NCI-H69 (cell line): Measurements from ENCODE around the gene TEX13B.
"Not testable (repeated sequence)": the region's sequence is repeated elsewhere in the genome, so short reads cannot be mapped to it uniquely, and the experiment has no call there.

Source experiments
- DNase-seq: peaks from one replicate; lab custom pipeline; 2025; lab: John Stamatoyannopoulos, UW

TEX13B gene, protein sequence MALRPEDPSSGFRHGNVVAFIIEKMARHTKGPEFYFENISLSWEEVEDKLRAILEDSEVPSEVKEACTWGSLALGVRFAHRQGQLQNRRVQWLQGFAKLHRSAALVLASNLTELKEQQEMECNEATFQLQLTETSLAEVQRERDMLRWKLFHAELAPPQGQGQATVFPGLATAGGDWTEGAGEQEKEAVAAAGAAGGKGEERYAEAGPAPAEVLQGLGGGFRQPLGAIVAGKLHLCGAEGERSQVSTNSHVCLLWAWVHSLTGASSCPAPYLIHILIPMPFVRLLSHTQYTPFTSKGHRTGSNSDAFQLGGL

DNA sequence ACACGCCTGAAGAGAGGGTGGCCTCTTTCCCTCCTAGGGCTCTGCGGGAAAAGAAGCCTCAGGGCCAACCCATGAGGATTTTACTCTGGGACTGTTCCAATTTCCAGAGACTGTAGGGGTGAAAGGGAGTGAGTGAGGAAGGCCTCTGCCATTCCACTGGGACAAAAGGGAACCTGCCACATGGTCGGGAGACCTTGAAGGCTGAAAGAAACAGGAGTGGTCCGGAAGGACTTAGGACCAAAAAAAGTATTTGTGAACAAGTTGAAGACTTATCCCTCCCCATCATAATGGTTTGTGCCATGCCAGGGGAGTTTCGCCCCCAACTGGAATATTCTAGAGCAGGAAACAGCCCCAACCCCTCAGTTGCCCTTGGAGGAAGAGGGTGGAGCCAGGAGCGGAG lies at the start of gene TEX13B:
TSS of gene TEX13B (minus strand) at position 15 of the 400 bp plus-strand sequence. CDS start 243 bp downstream, outside the sequence.
- no peak for DNase-seq

DNA sequence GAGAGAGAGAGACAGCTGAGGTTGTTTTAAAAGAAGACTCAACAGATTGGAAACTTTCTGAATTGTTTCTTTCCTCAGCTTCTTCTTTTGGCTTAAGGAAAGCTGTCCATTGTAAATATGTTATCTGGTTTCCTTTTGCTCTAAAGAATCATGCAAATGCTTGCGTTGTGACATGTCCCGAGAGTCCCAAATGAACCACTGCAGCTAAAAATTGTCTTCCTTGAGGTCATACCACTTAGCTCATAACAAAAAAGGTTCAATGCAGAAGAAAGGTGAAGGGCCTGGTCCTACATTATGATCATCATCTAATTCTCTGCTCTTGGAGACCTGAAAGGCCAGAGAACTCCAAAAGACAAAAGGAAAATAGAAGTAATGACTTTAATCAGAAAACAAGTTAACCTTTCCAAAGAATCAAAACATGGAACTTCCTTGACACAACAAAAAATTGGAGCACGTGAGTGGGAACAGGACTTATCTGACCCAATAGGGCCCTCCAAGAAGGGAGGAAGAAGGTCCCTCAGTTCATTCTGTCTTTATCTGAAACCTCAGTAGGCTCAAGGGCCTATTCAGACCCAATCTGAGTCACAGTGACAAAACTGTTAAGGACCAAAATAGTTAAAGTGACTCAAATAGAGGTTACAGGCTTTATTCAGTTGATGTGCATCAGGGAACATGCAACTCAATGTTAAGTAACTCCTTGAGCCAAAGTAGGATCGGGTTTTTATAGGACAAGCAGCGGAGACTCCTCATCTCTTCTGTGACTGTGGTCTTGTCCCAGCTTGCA lies 48.0 kb upstream of the TEX13B start:
- DNase-seq, result no peak

DNA sequence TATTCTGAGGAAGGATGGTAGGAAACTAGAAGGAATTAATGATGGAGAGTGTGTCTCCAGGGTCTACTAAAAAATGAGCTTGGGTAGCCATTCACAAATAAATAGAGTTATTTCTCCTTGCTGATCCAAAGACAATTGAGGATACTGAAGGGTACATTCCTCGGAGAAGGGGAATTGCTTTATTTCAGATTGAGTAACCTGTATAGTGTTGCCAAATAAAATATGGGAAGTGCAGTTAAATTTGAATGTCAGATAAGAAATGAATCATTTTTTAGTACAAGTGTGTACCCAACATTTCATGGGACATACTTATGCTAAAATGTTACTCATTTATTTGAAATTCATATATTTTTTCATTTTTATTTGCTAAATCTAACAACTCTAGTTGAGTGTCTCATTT lies 46.7 kb upstream of the TEX13B start:
- no peak for DNase-seq

DNA sequence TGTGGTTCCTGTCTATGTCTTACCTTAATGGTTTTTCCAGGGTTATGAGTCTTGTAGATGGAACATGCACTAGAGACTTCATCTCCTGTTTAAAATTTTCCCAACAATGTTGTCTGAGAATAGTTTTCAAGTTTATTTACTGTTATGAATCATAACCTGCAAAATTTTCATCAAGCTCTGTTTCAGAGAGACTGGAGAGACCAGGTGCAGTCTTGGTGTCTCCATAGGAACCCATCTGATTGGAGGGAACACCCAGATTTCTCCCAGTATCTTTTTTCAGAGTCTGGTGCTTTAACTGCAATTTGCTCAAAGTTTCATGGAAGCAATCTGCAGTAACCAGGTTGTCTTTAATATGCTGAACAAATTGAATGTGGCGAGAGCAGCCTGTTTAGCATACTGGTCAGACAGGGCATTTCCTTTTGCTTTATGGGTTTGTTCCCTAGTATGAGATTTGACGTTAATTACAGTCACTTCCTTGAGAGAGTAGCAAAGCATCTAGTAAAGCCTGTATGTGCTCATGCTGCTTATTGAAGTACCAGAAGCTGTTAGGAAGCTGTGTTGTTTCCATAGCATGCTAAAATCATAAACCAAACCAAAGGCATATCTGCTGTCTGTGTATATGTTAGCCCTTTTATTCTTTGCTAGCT lies 43.9 kb upstream of the TEX13B start:
- no peak for DNase-seq

DNA sequence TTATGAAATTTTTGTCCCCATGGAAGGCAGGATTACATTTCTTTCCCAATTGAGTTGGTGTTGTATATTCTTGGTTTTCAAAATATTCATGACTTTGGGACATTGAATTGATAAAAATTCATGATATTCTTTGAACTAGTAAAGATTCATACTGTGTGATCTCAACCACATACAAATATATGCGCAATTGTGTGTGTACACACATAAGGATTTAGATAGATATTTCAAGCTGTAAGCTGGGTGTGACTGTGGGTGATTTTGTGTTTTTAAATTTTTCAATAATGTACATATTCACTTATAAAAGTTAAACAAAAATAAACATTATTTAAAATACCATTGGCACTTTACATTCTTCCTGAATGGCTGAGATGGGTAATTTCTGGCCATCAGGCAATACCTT lies 43.2 kb upstream of the TEX13B start:
- DNase-seq, result no peak

DNA sequence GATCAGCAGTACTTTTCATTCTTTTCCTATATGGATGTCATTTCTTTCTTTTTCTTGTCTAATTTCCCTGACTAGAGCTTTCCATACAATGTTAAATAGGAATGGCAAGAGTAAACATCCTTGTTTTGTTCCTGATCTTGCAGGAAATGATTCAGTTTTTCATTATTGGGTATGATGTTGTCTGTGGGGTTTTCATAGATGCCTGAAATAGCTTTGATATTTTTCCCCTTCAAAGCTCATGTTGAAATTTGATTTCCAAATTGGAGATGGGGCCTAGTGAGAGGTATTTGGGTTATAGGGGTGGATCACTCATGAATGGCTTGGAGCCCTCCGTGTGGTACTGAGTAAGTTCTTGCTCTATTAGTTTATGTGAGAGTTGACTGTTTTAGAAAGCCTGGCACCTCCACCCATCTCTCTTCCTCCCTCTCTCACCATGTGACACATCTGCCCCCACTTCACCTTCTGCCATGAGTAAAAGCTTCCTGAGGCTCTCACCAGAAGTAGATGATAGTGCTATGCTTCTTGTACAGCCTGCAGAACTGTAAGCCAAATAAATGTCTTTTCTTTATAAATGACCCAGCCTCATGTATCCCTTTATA lies 40.4 kb upstream of the TEX13B start:
- no peak for DNase-seq

DNA sequence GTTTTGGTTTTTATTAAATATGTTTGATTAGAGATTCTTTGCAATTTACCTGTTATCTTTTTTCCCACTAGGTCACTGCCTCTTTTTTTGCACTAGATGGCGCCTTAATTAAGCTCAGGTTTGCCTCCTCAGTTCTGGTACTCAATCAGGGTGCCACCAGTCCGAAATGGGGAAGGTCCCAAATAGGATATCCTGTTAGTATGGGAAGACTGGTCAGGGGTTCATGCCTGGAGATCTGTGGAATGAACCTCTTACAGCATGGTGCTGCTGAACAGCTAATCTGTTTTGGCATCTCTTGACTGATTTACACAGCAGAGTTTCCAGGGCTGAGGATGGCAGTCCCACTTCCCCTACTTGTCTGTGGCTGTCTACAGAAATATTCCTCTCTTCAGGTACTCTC lies 38.5 kb upstream of the TEX13B start:
- peak; percentile 1 for DNase-seq

DNA sequence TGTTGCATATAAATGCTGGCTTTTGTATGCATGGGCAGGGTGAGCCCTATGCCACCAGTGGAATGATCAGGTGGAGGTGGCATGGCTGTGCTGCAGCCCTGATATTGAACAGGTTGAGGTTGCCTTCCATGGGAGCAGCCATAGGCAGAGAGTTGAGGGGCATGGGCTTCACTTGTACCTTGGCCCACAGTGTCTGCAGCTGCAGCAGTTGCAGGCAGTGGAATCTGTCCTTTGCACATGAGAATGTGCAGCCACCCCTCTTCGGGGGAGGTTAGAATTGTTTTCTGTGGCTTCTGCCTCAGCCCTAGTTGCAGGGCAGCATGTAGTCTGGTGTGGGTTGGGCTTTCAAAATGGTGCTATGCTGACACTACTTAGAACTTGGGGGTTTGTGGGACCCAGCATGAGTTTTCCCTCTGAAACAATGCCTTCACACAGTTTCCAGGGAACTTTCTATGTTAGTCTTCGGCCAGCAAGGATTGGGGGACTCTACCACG lies 37.3 kb upstream of the TEX13B start:
- no peak for DNase-seq

DNA sequence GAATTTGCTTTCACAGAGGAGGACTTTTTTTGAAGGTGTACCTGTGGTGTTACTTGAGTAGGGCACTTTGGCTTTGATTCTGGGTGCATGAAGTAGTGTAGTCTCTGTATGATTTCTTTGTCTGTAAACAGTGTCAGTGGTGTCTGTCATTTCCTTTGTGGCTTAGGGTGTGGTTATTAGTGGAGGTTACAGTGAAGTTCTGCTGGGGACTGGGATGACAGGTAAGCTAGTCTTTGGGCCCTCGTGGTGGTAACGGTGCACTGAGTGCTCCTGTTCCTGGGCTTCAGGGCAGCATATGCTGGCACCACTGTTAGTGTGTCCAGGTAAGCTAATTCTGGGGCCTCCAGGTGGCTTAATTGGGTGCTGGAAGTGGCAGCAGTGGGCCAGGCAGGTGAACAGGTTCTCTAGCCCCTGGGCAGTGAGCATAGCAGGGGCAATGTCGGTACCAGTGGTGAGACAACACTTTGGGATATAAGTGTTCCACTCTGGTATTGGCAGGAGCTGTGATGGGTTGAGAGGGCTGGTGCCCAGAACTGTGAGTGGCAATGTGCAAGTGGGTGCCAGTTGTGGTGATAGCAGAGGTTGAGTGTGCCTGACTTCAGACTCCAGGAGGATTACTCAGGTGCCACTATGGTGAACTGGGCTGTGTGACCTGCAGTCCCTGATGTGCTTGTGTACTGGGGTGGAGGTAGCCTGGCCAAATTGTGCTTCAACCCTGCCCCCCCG lies 36.6 kb upstream of the TEX13B start:
- DNase-seq, result no peak

DNA sequence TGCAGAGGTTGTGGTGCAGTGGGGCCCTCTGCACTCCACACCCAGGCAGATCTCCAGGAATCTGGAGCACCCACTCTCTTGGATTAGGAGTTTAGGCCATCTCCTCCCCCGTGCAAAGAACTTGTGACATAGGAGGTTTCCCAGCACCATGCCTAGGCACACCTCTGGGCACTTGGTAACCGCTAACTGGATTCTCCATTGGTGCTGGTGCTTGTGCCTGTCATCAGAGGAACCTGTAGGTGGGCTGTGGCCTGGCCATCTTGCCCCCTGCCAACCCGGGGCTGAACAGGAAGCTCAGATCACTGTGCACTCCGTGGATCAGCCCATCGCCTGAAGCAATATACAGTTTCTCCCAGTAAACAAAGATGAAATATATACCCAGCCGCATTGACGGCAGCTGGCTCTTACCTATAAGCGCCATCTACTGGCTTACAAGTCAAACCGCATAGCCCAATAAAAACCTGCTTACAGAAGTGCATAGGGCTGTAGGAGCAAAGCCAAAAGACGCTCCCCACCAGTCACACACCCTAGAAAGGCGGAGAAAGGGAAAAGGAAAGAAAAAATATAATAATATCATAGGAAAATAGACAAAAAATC lies 19.1 kb upstream of the TEX13B start:
- DNase-seq, result peak; percentile 81

DNA sequence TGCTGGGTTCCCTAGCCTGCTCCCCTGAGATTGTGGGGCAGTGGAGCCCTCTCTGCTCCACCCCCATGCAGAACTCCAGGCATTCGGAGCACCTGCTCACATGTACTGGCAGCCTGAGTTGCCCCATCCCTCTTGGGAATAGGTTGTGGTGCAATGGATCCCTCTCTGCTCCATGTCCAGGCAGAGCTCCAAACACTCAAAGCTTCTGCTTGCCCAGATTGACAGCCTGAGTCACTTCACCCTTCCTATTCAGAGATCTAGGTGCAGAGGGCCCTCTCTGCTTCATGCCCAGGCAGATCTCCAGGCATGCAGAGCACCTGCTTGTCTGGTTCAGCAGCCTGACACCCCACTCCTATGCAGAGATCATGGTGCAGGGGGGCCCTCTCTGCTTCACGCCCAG lies 18.6 kb upstream of the TEX13B start:
- DNase-seq, result no peak

DNA sequence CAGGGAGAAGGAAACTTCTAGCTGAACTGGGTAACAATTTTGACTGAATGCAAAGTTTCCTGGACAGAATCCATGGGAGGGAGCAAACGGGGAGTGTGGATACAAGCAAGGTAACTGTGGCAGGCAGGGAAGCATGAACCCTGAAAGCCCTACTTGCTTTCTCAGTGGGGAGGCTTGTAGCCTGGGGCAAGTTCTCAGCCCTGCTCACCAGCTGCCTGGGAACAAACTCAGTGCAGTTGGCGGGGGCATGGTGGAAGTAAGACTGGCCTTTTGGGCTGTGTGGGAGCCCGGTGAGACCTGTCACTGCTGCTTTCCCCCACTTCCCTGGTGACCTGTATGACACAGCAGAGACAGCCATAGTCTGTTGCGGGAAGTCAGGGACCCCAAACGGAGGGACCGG lies 14.0 kb upstream of the TEX13B start:
- no peak for DNase-seq

DNA sequence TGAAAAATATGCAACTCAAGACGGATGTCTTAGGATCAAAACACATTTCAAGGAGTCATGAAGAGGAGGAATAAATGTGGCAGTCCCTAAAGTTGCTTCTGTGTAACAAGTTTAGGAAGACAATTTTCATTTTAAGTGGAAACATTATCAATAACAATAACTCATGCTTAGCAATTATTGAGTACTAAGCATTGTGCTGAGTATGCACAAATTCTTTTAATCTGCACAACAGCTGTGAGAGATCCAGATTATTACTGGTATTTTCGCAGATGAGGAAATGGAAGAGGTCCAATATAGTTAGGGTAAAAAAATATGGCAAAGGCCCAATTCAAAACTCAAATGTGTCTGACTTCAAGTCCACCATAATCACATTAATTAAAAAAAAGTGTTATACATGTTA lies 2.9 kb upstream of the TEX13B start:
- DNase-seq, result no peak

DNA sequence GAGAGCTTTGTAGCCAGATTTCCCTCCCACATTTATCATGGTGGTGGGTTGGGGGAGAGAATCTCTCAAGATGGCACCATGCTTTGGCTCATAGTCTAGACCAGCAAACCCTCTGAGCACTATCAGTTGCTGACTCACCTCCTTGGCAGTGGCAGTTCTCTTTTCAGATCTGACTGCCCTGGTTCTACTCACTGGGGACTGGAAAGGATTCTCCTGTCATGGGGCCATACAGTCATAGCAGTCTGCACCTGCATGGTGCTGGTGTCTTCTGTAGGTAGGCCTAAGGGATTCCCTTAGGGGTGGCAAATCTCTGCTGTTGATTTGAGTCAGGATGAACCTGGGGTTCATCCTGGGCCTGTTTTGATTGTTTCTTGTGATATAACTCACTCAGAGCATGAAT lies 2.6 kb downstream of the TEX13B start:
- DNase-seq, result no peak

DNA sequence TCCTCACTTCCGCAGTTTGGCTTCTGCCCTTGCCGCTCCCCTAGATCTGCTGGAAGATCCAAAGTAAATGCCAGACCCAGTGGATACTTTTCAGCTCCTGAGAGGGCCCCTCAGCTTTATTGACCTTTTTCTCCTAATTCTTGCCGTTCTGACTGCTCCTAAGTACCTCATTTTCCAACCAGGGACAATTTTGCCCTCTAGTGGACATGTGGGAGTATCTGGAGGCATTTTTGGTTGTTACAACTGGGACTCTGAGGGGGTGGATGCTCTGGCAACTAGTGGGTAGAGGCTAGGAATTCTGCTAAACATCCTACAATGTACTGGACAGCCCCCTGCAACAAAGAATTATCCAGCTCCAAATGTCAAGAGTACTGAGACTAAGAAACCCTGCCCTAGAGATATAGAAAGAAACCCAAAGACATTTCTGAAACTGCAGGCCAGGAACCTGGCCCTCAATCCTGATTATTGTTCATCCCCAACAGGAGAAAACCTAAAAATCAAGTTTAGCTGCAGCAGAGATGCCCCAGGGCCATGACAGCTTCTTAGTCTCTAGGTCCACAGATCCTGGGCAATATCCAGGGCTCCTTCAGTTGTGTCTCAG lies 3.4 kb downstream of the TEX13B start:
- DNase-seq, result peak; percentile 17

DNA sequence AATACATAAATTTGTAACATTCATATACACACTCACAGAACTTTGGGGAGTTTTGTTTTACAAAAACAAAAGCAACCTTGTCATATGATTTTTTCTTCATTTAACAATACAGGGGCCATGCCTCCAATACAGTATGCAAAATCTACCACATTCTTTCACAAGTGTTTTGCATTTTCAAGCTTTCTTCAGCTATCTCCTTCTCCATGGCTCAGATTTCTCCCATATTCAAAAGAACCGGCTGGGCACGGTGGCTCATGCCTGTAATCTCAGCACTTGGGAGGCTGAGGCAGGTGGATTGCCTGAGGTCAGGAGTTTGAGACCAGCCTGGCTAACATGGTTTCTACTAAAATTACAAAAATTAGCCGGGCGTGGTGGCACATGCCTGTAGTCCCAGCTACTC lies 4.1 kb downstream of the TEX13B start:
- no peak for DNase-seq

DNA sequence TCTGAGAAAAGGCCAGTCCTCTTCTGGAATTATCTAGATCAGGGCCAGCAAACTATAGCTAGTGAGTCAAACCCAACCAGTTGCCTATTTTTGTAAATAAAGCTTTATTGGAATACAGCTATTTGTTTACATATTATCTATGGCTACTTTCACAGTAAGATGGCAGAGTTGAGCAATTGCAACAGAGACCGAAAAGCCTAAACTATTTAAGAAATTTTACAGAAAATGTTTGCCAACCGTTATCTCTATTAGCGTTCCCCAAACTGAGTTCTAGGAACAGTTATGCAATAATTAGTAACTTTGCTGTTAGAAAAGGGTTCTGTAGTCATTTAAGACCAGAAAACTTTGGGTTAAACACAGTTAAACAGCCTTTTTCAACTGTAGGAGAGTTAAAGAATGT lies 10.5 kb downstream of the TEX13B start:
- DNase-seq, result no peak

DNA sequence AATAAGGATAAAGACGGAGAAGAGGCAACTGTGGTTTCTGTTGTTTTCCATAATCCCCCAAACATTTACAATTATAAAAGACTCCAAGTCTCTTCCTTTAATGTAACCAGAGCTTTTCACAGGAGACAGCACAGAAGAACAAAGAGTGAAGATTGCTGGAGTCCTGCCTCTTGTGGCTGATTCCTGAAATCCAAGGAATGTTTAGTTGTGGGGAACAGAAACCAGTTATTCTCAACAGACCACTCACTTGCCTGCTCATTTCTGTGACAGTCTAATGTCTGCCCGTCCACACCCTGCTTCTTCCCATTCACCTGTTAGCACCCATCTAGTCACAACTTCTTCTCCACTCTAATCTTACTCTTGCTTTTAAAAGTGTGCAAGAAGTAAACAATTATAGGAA lies 12.1 kb downstream of the TEX13B start:
- DNase-seq, result no peak

DNA sequence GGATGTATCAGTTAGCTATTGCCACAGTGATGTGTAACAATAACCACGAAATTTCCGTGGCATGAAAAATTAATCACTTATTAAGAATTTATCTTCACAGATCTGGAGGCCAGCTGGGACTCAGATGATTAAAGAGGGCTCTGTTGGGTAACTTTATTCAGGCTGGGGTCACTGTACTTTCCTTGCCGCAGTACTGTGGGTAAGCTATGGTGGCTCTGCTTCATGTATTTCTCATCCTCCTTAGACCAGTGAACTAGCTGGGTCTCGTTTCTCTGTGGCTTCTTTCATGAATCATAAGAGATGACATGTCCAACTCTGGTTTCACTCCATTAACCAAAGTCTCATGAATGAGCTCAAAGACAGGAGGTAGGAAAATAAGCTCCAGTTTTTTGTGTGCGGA lies 13.5 kb downstream of the TEX13B start:
- DNase-seq, result no peak

DNA sequence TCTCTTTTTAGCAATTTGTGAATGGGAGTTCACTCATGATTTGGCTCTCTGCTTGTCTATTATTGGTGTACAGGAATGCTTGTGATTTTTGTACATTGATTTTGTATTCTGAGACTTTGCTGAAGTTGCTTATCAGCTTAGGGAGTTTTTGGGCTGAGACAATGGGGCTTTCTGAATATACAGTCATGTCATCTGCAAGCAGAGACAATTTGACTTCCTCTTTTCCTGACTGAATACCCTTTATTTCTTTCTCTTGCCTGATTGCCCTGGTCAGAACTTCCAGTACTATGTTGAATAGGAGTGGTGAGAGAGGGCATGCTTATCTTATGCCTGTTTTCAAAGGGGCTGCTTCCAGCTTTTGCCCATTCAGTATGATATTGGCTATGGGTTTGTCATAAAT lies 26.8 kb downstream of the TEX13B start:
- DNase-seq, result not testable (repeated sequence)

DNA sequence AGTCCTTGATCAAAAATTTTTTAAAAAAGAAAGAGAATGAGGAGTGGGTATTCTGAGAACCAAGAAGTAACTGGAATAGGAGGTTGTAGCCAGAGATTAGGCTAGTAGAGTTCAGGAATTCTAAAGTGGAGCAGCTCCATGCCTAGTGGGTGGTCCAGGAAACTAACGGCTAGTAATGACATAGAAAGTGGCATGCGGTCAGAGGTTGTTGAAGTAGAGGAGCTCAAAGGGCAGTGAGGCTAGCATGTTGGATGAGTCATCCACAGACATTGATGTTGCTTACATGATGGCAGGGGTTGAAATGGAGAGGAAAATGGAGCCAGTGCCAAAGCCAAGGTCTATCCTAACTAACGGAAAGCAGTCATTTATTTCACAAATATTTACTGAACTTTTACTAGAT lies 42.1 kb downstream of the TEX13B start:
- no peak for DNase-seq
